HepG2 (cell line): Measurements from ENCODE around the gene PDGFA. TPM values are rescaled to one million over a fixed set of nuclear protein-coding genes. Genes with fewer than 3 reads are reported as not detected.

ENCODE experiments used
- EZH2 ChIP-seq: conservative IDR thresholded peaks from 2 replicates; pipeline ENCODE4 v1.6.1; 2012; ENCODE audit warnings: mild to moderate bottlenecking, low read depth, low read length, moderate library complexity
- FUBP1 ChIP-seq: sonication (generic); formaldehyde crosslinking; IDR thresholded peaks from 2 replicates; pipeline ENCODE4 v1.5.1; 2020; ENCODE audit warnings: missing genetic modification reagents, mild to moderate bottlenecking, borderline replicate concordance
- GLI4 ChIP-seq: sonication (generic); formaldehyde crosslinking; IDR thresholded peaks from 2 replicates; pipeline ENCODE4 v1.5.1; 2020; ENCODE audit warnings: missing genetic modification reagents, mild to moderate bottlenecking, moderate library complexity, borderline replicate concordance
- GPN1 ChIP-seq: sonication (generic); formaldehyde crosslinking; IDR thresholded peaks from 2 replicates; pipeline ENCODE4 v1.5.1; 2020; ENCODE audit warnings: missing genetic modification reagents, borderline replicate concordance
- HIVEP1 ChIP-seq: sonication (generic); formaldehyde crosslinking; IDR thresholded peaks from 2 replicates; pipeline ENCODE4 v1.4.0; 2020; ENCODE audit warnings: mild to moderate bottlenecking, missing genetic modification reagents
- SALL2 ChIP-seq: sonication (generic); formaldehyde crosslinking; IDR thresholded peaks from 2 replicates; pipeline ENCODE4 v1.8.1; 2023; ENCODE audit warnings: mild to moderate bottlenecking, missing genetic modification reagents, inconsistent platforms
- SNAI1 ChIP-seq: sonication (generic); formaldehyde crosslinking; IDR thresholded peaks from 2 replicates; pipeline ENCODE4 v1.5.0; 2020; ENCODE audit warnings: mild to moderate bottlenecking, missing genetic modification reagents, borderline replicate concordance
- SNRNP70 ChIP-seq: fragments of 200-400 bp; formaldehyde crosslinking; IDR thresholded peaks from 2 replicates; pipeline ENCODE4 v1.6.1; 2017; ENCODE audit warnings: mild to moderate bottlenecking, low read depth, low read length, moderate library complexity
- SOX5 ChIP-seq: IDR thresholded peaks from 2 replicates; pipeline ENCODE4 v1.6.1; 2016; ENCODE audit warnings: borderline replicate concordance
- TBL1XR1 ChIP-seq: fragments of 150-350 bp; IDR thresholded peaks from 2 replicates; pipeline ENCODE4 v1.6.1; 2014; ENCODE audit warnings: borderline replicate concordance, low read length; ENCODE audit not compliant: partially characterized antibody
- TEAD3 ChIP-seq: optimal IDR thresholded peaks from 2 replicates; pipeline ENCODE3; 2016; ENCODE audit warnings: borderline replicate concordance
- THYN1 ChIP-seq: sonication (generic); formaldehyde crosslinking; IDR thresholded peaks from 2 replicates; pipeline ENCODE4 v1.8.1; 2023; ENCODE audit warnings: low read depth, mild to moderate bottlenecking, moderate library complexity, missing genetic modification reagents, borderline replicate concordance
- TRIM24 ChIP-seq: sonication (generic); formaldehyde crosslinking; IDR thresholded peaks from 2 replicates; pipeline ENCODE4 v1.8.0; 2022; ENCODE audit warnings: mild to moderate bottlenecking, missing genetic modification reagents
- UBTF ChIP-seq: sonication (generic); formaldehyde crosslinking; IDR thresholded peaks from 2 replicates; pipeline ENCODE4 v1.4.0; 2020; ENCODE audit warnings: mild to moderate bottlenecking, missing genetic modification reagents
- ZFY ChIP-seq: sonication (generic); formaldehyde crosslinking; IDR thresholded peaks from 2 replicates; pipeline ENCODE4 v1.4.0; 2020; ENCODE audit warnings: missing genetic modification reagents
- ZNF225 ChIP-seq: sonication (generic); formaldehyde crosslinking; IDR thresholded peaks from 2 replicates; pipeline ENCODE4 v1.4.0; 2020; ENCODE audit warnings: mild to moderate bottlenecking, missing genetic modification reagents
- ZNF33B ChIP-seq: sonication (generic); formaldehyde crosslinking; IDR thresholded peaks from 2 replicates; pipeline ENCODE4 v1.5.1; 2020; ENCODE audit warnings: mild to moderate bottlenecking, missing genetic modification reagents
- ZNF558 ChIP-seq: sonication (generic); formaldehyde crosslinking; IDR thresholded peaks from 2 replicates; pipeline ENCODE4 v1.9.0; 2022; ENCODE audit warnings: mild to moderate bottlenecking, missing genetic modification reagents, borderline replicate concordance
- ZNF580 ChIP-seq: IDR thresholded peaks from 2 replicates; pipeline ENCODE4 v1.6.1; 2016; ENCODE audit warnings: low read depth, borderline replicate concordance
- ZNF800 ChIP-seq: sonication (generic); formaldehyde crosslinking; IDR thresholded peaks from 2 replicates; pipeline ENCODE4 v1.4.0; 2020; ENCODE audit warnings: missing genetic modification reagents
- polyA plus RNA-seq, 8 experiments: library from polyadenylated mRNA; depleted of rRNA in 3 of 8; stranded (reverse) in 7 of 8; unstranded in 1 of 8; fragments of >200 nt; fragmentation: Illumina TruSeq in 4 of 8; extraction: Trizol in 4 of 8; gene quantifications; 2 replicates each; pipeline versions ENCODE4 v1.2.1 to v1.2.3, GENCODE V29; 2011 to 2016; ENCODE audit warnings: low read depth in 4 of 8, missing spikeins in 1 of 8, mixed read lengths in 1 of 8; ENCODE audit not compliant: insufficient read depth in 1 of 8
- total RNA-seq, 5 experiments: library from RNA; depleted of rRNA; stranded (reverse); fragments of >200 nt; fragmentation: Illumina TruSeq; extraction: Trizol; gene quantifications; 2 replicates each; pipeline ENCODE4 v1.2.3, GENCODE V29; 2016; ENCODE audit warnings: low read depth in 1 of 5
- TF ChIP-seq, protein P1 (sequence below): sonication (generic); formaldehyde crosslinking; IDR thresholded peaks from 2 replicates; pipeline ENCODE4 v1.4.0; 2020; ENCODE audit warnings: mild to moderate bottlenecking, missing genetic modification reagents
- TF ChIP-seq, protein P2 (sequence below): IDR thresholded peaks from 2 replicates; pipeline ENCODE4 v1.6.1; 2016; ENCODE audit warnings: mild to moderate bottlenecking, missing biosample characterization, missing genetic modification reagents

The PDGFA gene
- total and polyA plus RNA-seq, 2 of the 13 experiments (the other 11 are each of a cell fraction or from before 2014, with no cell fraction given): 1.5 to 3.4 TPM

- TF ChIP-seq HIVEP1 (CRISPR knock-in tag) (no peak), ZNF33B (CRISPR knock-in tag) (no peak), ZNF225 (CRISPR knock-in tag) (no peak), EZH2 (peak; percentile 6; the same call in 1 of the 2 replicates), ZNF558 (CRISPR knock-in tag) (no peak), TBL1XR1 (no peak), SNRNP70 (no peak), SNAI1 (no peak), SOX5 (CRISPR knock-in tag) (no peak), THYN1 (CRISPR knock-in tag) (no peak), ZNF800 (CRISPR knock-in tag) (peak; percentile 99), GPN1 (CRISPR knock-in tag) (no peak), SALL2 (CRISPR knock-in tag) (no peak), TRIM24 (CRISPR knock-in tag) (no peak), GLI4 (CRISPR knock-in tag) (no peak), UBTF (CRISPR knock-in tag) (peak; percentile 55; the same call in 1 of the 2 replicates), ZNF580 (CRISPR knock-in tag) (no peak), TEAD3 (CRISPR knock-in tag) (no peak), ZFY (peak; percentile 25; the same call in 1 of the 2 replicates), FUBP1 (no peak)
- TF ChIP-seq, protein P1, sequence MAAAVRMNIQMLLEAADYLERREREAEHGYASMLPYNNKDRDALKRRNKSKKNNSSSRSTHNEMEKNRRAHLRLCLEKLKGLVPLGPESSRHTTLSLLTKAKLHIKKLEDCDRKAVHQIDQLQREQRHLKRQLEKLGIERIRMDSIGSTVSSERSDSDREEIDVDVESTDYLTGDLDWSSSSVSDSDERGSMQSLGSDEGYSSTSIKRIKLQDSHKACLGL: no peak
- TF ChIP-seq, protein P2, sequence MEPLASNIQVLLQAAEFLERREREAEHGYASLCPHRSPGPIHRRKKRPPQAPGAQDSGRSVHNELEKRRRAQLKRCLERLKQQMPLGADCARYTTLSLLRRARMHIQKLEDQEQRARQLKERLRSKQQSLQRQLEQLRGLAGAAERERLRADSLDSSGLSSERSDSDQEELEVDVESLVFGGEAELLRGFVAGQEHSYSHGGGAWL: no peak
Observed at GRCh38 chr7:516606-517456, 2.8 kb downstream of the PDGFA start (continued).
